ENCODE data around the gene LARP1B. TPM values are rescaled to one million over a fixed set of nuclear protein-coding genes. Genes with fewer than 3 reads are reported as not detected.
"Not testable (repeated sequence)": the region's sequence is repeated elsewhere in the genome, so short reads cannot be mapped to it uniquely, and the experiment has no call there.

Gene LARP1B
- total and polyA plus RNA-seq, 2 donors (not counting 1 experiment from before 2014, with no cell fraction given): 4.5 to 14.6 TPM

- H3K27ac ChIP-seq (ENCODE audit: low read length in 2 of 2); ATAC-seq (ENCODE audit: low read depth); H3K4me3 Mint-ChIP-seq; H3K9me3 ChIP-seq (ENCODE audit: control extremely low read depth in 1 of 3, control insufficient read depth in 2 of 3, insufficient read depth in 1 of 3, low read length in 2 of 3); H4K20me1 ChIP-seq (ENCODE audit: control insufficient read depth, insufficient read depth, low read length, poor library complexity, severe bottlenecking); H3K4me2 ChIP-seq (replicated peaks; ENCODE audit: low read depth, low read length, poor library complexity, severe bottlenecking); H3K4me1 ChIP-seq (ENCODE audit: control insufficient read depth in 2 of 2, insufficient read depth in 2 of 2, low read length in 2 of 2); H3K27me3 Mint-ChIP-seq; DNase-seq; H3K36me3 ChIP-seq (replicated peaks in 1 of 2; ENCODE audit: control extremely low read depth in 1 of 2, control insufficient read depth in 1 of 2, extremely low read depth in 1 of 2, insufficient read depth in 2 of 2, low read length in 1 of 2); intact Hi-C loops (cut with micrococcal nuclease); CTCF ChIA-PET; POLR2A ChIA-PET; H3K9me3 Mint-ChIP-seq (ENCODE audit: insufficient read depth); H3K4me3 ChIP-seq (ENCODE audit: control extremely low read depth in 1 of 5, extremely low read depth in 1 of 5, insufficient read depth in 1 of 5, low read depth in 2 of 5, low read length in 4 of 5); H3K9ac ChIP-seq (ENCODE audit: low read length); H3K27me3 ChIP-seq (replicated peaks in 1 of 4; ENCODE audit: control extremely low read depth in 1 of 4, control insufficient read depth in 3 of 4, insufficient read depth in 4 of 4, low read length in 3 of 4); H2AFZ ChIP-seq (ENCODE audit: insufficient read depth, low read depth, low read length, poor library complexity, severe bottlenecking); H3K4me1 Mint-ChIP-seq; H3K27ac Mint-ChIP-seq; H3K79me2 ChIP-seq (ENCODE audit: control insufficient read depth, insufficient read depth, low read length): not testable (repeated sequence)
- WGBS (ENCODE audit: insufficient coverage): 97% methylated on average over 28 of the region's 34 CpGs
Measured at GRCh38 chr4:128047514-128047913, 13.6 kb upstream of the LARP1B start.

GRCh38 chr4:128051229-128051628 lies 9.9 kb upstream of the LARP1B start:
- POLR2A ChIA-PET: not testable (repeated sequence)

GRCh38 chr4:128054907-128055306 lies 6.2 kb upstream of the LARP1B start:
- H3K27me3 Mint-ChIP-seq; H3K4me1 ChIP-seq (ENCODE audit: control insufficient read depth in 2 of 2, insufficient read depth in 2 of 2, low read length in 2 of 2); H3K79me2 ChIP-seq (ENCODE audit: control insufficient read depth, insufficient read depth, low read length); H2AFZ ChIP-seq (ENCODE audit: insufficient read depth, low read depth, low read length, poor library complexity, severe bottlenecking); H3K4me3 Mint-ChIP-seq; H3K4me3 ChIP-seq (ENCODE audit: control extremely low read depth in 1 of 5, extremely low read depth in 1 of 5, insufficient read depth in 1 of 5, low read depth in 2 of 5, low read length in 4 of 5); H4K20me1 ChIP-seq (ENCODE audit: control insufficient read depth, insufficient read depth, low read length, poor library complexity, severe bottlenecking); H3K36me3 ChIP-seq (replicated peaks in 1 of 2; ENCODE audit: control extremely low read depth in 1 of 2, control insufficient read depth in 1 of 2, extremely low read depth in 1 of 2, insufficient read depth in 2 of 2, low read length in 1 of 2); H3K27ac Mint-ChIP-seq; H3K9ac ChIP-seq (ENCODE audit: low read length); H3K9me3 Mint-ChIP-seq (ENCODE audit: insufficient read depth); POLR2A ChIA-PET; H3K4me2 ChIP-seq (replicated peaks; ENCODE audit: low read depth, low read length, poor library complexity, severe bottlenecking); DNase-seq; CTCF ChIA-PET; ATAC-seq (ENCODE audit: low read depth); H3K27me3 ChIP-seq (replicated peaks in 1 of 4; ENCODE audit: control extremely low read depth in 1 of 4, control insufficient read depth in 3 of 4, insufficient read depth in 4 of 4, low read length in 3 of 4); H3K27ac ChIP-seq (ENCODE audit: low read length in 2 of 2); intact Hi-C loops (cut with micrococcal nuclease); H3K9me3 ChIP-seq (ENCODE audit: control extremely low read depth in 1 of 3, control insufficient read depth in 2 of 3, insufficient read depth in 1 of 3, low read length in 2 of 3); H3K4me1 Mint-ChIP-seq: not testable (repeated sequence)
- WGBS (ENCODE audit: insufficient coverage): 92% methylated on average over 2 of the region's 9 CpGs

More at GRCh38 chr4:128051229-128051628, 9.9 kb upstream of the LARP1B start:
- H3K4me3 Mint-ChIP-seq; H3K4me2 ChIP-seq (replicated peaks; ENCODE audit: low read depth, low read length, poor library complexity, severe bottlenecking); H3K27ac Mint-ChIP-seq; H3K79me2 ChIP-seq (ENCODE audit: control insufficient read depth, insufficient read depth, low read length); H3K36me3 ChIP-seq (replicated peaks in 1 of 2; ENCODE audit: control extremely low read depth in 1 of 2, control insufficient read depth in 1 of 2, extremely low read depth in 1 of 2, insufficient read depth in 2 of 2, low read length in 1 of 2); H3K4me3 ChIP-seq (ENCODE audit: control extremely low read depth in 1 of 5, extremely low read depth in 1 of 5, insufficient read depth in 1 of 5, low read depth in 2 of 5, low read length in 4 of 5); H2AFZ ChIP-seq (ENCODE audit: insufficient read depth, low read depth, low read length, poor library complexity, severe bottlenecking); H3K27me3 Mint-ChIP-seq; H3K4me1 Mint-ChIP-seq; intact Hi-C loops (cut with micrococcal nuclease); ATAC-seq (ENCODE audit: low read depth); H4K20me1 ChIP-seq (ENCODE audit: control insufficient read depth, insufficient read depth, low read length, poor library complexity, severe bottlenecking); H3K9me3 Mint-ChIP-seq (ENCODE audit: insufficient read depth); H3K4me1 ChIP-seq (ENCODE audit: control insufficient read depth in 2 of 2, insufficient read depth in 2 of 2, low read length in 2 of 2); H3K9ac ChIP-seq (ENCODE audit: low read length); H3K27me3 ChIP-seq (replicated peaks in 1 of 4; ENCODE audit: control extremely low read depth in 1 of 4, control insufficient read depth in 3 of 4, insufficient read depth in 4 of 4, low read length in 3 of 4); H3K9me3 ChIP-seq (ENCODE audit: control extremely low read depth in 1 of 3, control insufficient read depth in 2 of 3, insufficient read depth in 1 of 3, low read length in 2 of 3); DNase-seq; H3K27ac ChIP-seq (ENCODE audit: low read length in 2 of 2): not testable (repeated sequence)
- no CpG with 5 or more reads among the region's 10 CpGs for WGBS (ENCODE audit: insufficient coverage)
- CTCF ChIA-PET: interaction anchor here (0.7 kb wide), 2 partner anchors 9 to 648 kb away, joined by 3 read pairs; no protein-coding TSS in a partner anchor

- 100% methylated on average over 1 of the region's 10 CpGs for WGBS (ENCODE audit: insufficient coverage)
- H4K20me1 ChIP-seq (ENCODE audit: control insufficient read depth, insufficient read depth, low read length, poor library complexity, severe bottlenecking); DNase-seq; H3K4me3 ChIP-seq (ENCODE audit: control extremely low read depth in 1 of 5, extremely low read depth in 1 of 5, insufficient read depth in 1 of 5, low read depth in 2 of 5, low read length in 4 of 5); H3K36me3 ChIP-seq (replicated peaks in 1 of 2; ENCODE audit: control extremely low read depth in 1 of 2, control insufficient read depth in 1 of 2, extremely low read depth in 1 of 2, insufficient read depth in 2 of 2, low read length in 1 of 2); intact Hi-C loops (cut with micrococcal nuclease); H3K27me3 ChIP-seq (replicated peaks in 1 of 4; ENCODE audit: control extremely low read depth in 1 of 4, control insufficient read depth in 3 of 4, insufficient read depth in 4 of 4, low read length in 3 of 4); ATAC-seq (ENCODE audit: low read depth); H3K4me3 Mint-ChIP-seq; H3K9ac ChIP-seq (ENCODE audit: low read length); H3K27ac ChIP-seq (ENCODE audit: low read length in 2 of 2); H3K4me1 Mint-ChIP-seq; CTCF ChIA-PET; H3K27ac Mint-ChIP-seq; H3K9me3 Mint-ChIP-seq (ENCODE audit: insufficient read depth); H3K9me3 ChIP-seq (ENCODE audit: control extremely low read depth in 1 of 3, control insufficient read depth in 2 of 3, insufficient read depth in 1 of 3, low read length in 2 of 3); H2AFZ ChIP-seq (ENCODE audit: insufficient read depth, low read depth, low read length, poor library complexity, severe bottlenecking); H3K79me2 ChIP-seq (ENCODE audit: control insufficient read depth, insufficient read depth, low read length); H3K4me1 ChIP-seq (ENCODE audit: control insufficient read depth in 2 of 2, insufficient read depth in 2 of 2, low read length in 2 of 2); H3K27me3 Mint-ChIP-seq; H3K4me2 ChIP-seq (replicated peaks; ENCODE audit: low read depth, low read length, poor library complexity, severe bottlenecking); POLR2A ChIA-PET: not testable (repeated sequence)
Measured at GRCh38 chr4:128055441-128056206, 5.5 kb upstream of the LARP1B start.

All from B cell (primary cell).